ENCODE data around the gene ATP13A5. TPM values are rescaled to one million over a fixed set of nuclear protein-coding genes. Genes with fewer than 3 reads are reported as not detected.

Gene ATP13A5
- total and polyA plus RNA-seq, 2 of the 8 experiments (the other 6 are each of a cell fraction or from before 2014, with no cell fraction given) = not detected

GRCh38 chr3:193396451-193397244 is 18.1 kb upstream of the ATP13A5 start (continued):
- TF ChIP-seq CHD7 (IDR thresholded peaks at IDR 0.05; ENCODE audit: insufficient replicate concordance, low read length) (no peak), RNF2 (IDR thresholded peaks at IDR 0.05; ENCODE audit: borderline replicate concordance, low read depth, low read length, missing control alignments, poor library complexity, severe bottlenecking) (no peak), EP300 (IDR thresholded peaks at IDR 0.05; ENCODE audit: borderline replicate concordance in 1 of 2, low read depth in 2 of 2, low read length in 2 of 2) (no peak)
